ENCODE measurements around the gene PPM1K.
"Not testable (repeated sequence)": the region's sequence is repeated elsewhere in the genome, so short reads cannot be mapped to it uniquely, and the experiment has no call there.

Gene PPM1K

DNA sequence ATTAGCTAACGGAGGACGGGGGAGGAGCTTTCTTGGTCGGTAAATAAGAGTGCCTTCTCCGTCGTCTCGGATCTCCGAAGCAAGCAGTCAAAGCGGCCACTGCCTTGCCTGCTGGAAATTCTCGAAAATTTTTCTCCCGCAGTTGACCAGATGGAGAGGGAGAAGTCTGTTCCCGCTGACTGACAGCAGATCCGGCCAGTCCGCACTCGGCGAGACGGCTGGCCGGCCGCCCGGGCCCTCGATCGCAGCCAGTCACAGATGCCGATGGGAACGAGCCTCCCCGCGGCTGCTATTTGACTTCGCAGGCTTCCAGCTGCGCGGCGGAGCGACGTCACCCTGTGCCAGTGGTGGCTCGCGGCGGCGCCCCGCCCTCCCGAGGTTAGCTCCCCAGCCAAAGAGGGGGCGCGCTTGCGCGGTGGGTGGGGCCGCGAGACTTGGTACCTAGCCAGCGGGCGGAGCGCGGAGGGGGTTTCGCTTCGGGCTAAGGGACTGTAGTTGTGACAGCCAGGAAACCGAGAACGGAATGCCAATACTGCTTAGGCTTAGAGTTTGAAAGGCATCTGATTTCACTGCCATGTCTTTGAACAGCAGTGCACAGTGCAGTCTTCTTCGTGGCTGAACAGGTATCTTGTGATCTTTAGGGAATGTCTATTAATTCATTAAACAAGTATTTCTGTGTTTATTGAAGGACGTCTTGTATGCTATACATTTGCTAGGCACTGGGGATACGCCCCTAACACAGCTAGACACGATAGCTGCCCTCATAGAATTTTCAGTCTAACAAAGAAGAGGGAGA, at the start of gene PPM1K:
PPM1K (minus strand) TSS at position 123 of the 796 bp plus-strand sequence. CDS start 5,978 bp downstream, outside the sequence.
- DNase-seq = peak; percentile 99

DNA sequence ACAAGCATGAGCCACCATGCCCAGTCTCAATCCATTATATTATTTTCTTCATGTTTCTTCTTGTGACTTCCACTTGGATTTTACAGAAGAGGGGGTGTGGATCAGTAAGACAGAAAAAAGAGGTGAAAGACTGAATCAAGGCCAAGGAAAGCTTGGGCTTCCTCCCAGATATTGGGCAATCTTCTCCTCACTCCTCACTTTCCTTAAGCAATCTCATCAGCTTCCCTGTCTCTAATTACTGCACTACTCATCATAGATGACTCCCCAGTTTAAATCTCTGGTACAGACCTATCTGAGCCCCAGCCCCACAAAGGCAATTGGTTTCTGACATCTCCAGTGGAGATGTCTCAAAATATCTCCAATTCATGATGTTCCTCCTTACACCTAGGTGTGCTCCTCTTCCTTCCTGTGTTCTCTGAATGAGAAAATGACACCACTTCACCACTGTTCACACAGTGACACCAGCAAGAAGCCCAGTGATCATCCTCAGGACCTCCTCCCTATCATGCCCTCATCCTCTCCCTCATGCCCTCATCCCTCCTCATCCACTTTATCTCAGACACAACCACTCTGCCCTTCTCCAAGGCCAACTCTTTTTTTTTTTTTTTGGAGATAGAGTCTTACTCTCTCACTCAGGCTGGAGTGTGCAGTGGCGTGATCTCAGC, 49.5 kb upstream of the PPM1K start:
- DNase-seq = no peak

- DNase-seq = no peak
Observed at GRCh38 chr4:88327665-88328064, 43.3 kb upstream of the PPM1K start.

GRCh38 chr4:88320780-88321373, 36.5 kb upstream of the PPM1K start:
- DNase-seq = peak; percentile 61

- no peak for DNase-seq
Observed at GRCh38 chr4:88320224-88320779, 35.9 kb upstream of the PPM1K start.

GRCh38 chr4:88318751-88319350, 34.5 kb upstream of the PPM1K start:
- no peak for DNase-seq

DNA sequence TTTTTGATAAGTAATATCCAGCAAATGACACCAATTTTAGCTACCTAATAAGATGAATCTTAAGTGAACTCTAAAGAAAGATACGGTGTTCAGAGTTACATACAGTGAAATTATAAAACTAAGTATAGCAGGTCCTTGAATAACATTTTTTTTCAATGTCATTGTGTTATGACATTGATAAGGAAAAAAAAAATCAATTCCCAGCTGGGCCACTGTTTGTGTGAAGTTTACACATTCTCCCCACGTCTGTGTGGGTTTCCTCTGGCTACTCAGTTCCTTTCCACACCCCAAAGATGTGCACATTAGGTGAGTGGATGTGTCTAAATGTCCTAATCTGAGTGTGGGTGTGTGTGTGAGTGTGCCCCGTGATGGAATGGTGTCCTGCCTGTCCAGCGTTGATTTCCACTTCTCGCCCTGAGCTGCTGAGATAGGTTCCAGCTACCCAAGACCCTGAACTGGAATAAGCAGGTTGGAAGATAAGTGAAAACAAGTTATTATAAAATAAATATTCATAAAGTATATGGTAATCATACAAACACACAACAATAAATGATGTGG, 31.2 kb upstream of the PPM1K start:
- DNase-seq = no peak

GRCh38 chr4:88313088-88313624, 28.8 kb upstream of the PPM1K start:
- not testable (repeated sequence) for DNase-seq

DNA sequence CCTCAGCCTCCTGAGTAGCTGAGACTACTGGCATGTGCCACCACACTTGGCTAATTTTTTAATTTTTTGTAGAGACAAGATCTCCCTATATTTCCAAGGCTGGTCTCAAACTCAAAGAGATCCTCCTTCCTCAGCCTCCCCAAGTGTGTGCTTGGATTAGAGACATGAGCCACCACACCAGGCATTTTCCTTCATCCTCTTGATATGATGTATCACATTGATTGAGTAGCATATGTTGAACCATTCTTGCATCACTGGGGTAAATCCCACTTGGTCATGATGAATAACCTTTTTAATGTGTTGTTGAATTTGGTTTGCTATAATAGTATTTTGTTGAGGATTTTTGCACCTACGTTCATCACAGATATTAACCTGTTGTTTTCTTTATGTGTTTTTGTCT, 24.2 kb upstream of the PPM1K start:
- no peak for DNase-seq

- no peak for DNase-seq
Observed at GRCh38 chr4:88297725-88298454, 13.5 kb upstream of the PPM1K start.

GRCh38 chr4:88297212-88297516, 12.8 kb upstream of the PPM1K start:
- no peak for DNase-seq

- no peak for DNase-seq
Observed at GRCh38 chr4:88296413-88297211, 12.3 kb upstream of the PPM1K start.

DNA sequence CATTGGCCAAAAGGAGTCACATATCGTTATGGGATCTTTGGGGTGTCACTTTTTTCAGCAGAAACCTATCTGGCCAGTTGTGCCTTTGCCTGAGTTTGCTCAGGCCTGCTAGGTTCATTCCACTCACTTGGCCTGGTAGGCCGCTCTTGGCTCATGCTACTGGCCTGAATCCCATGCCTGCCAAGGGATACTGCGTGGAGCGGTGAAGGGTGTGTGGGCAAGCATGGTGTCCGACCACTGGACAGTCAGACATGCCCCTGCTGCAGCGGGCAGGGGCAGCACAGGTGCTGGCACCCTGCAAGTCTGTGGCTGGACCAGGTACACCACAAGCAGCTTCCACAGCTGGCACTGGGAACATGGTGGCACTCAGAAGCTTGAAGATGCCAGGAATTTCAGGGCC, 11.3 kb upstream of the PPM1K start:
- DNase-seq = no peak

GRCh38 chr4:88291003-88291402, 6.6 kb upstream of the PPM1K start:
- DNase-seq = no peak

GRCh38 chr4:88286897-88287296, 2.5 kb upstream of the PPM1K start:
- no peak for DNase-seq

DNA sequence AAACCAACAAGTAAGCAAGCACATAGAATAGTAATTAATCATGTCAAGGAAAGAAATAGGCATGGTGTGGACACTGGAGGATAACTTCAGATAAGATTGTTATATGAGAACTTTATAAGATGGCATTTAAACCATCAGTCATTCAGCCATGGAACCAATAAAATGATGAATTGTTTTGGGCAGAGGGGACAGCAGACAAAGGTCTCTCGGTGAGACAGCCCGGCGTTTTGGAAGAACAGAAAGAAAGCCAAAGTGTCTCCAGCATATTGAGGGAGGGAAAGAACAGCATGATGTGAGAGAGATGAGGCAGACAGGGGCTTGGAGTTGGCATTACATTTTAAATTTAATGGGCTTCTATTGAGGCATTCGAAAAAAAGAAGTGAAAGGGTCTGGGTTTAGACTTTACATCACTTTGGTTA, 883 bp upstream of the PPM1K start:
- DNase-seq = no peak

GRCh38 chr4:88283661-88284438, 511 bp downstream of the PPM1K start:
- peak; percentile 83 for DNase-seq

- no peak for DNase-seq
Observed at GRCh38 chr4:88280228-88280795, 4.0 kb downstream of the PPM1K start.

DNA sequence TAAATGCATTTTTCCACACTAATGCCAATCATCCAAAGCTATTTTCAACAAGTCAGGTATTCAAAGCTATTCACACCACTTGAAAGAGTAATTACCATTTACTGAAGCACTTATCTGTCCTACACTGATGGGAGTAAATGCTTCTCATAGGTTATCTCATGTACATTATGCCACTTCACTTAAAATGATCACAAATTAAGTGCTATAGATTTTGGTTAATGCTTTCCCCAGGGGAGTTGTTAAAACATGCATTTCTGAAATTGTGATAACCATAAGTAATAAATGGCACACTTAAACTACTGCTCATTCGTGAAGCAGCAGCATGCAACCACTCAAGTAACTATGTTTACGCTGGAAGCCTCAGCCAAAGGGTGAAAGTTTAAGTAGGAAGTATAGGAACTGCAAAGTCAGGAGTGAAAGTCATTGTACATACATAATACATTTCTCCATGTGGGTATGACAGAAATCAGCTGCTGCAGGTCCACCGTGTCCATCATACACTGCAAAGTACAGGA, 6.6 kb downstream of the PPM1K start:
- DNase-seq = no peak

Measured in activated CD8-positive, alpha-beta memory T cell treated with anti-CD3 and anti-CD28 coated beads for 24 hours (primary cell).